ENCODE data around the gene UCK2.

Gene UCK2

GRCh38 chr1:165907256-165907857 lies 79.9 kb downstream of the UCK2 start:
- no peak for DNase-seq (ENCODE audit: low read depth, low spot score)

GRCh38 chr1:165910764-165911421 lies 83.5 kb downstream of the UCK2 start:
- TF ChIP-seq POLR2AphosphoS5 (IDR thresholded peaks at IDR 0.05; ENCODE audit: borderline replicate concordance, low read depth, low read length) (no peak), FOXP2 (optimal IDR thresholded peaks at IDR 0.05; ENCODE audit: control extremely low read depth, extremely low read length, insufficient read depth) (no peak), EZH2 (IDR thresholded peaks at IDR 0.05) (no peak)
- no peak overlapping the region for H3K9ac ChIP-seq (ENCODE audit: insufficient read length)
- H3K36me3 ChIP-seq (ENCODE audit: insufficient read depth, low read length) = peaks cover 52% of the 10 kb centered on the region
- no peak for DNase-seq (ENCODE audit: low read depth, low spot score)
- H3K4me3 ChIP-seq = no peak overlapping the region
- H3K9me3 ChIP-seq (ENCODE audit: low read depth, low read length) = no peaks in the 10 kb centered on the region
- H3K27ac ChIP-seq = no peak overlapping the region

More at GRCh38 chr1:165907256-165907857, 79.9 kb downstream of the UCK2 start:
- Histone ChIP-seq H3K9me3 (ENCODE audit: low read depth, low read length) (no peaks in the 10 kb centered on the region), H3K27ac (no peak overlapping the region), H3K9ac (ENCODE audit: insufficient read length) (no peak overlapping the region), H3K36me3 (ENCODE audit: insufficient read depth, low read length) (peaks cover 77% of the 10 kb centered on the region), H3K4me3 (no peak overlapping the region)
- TF ChIP-seq FOXP2 (optimal IDR thresholded peaks at IDR 0.05; ENCODE audit: control extremely low read depth, extremely low read length, insufficient read depth) (no peak), POLR2AphosphoS5 (IDR thresholded peaks at IDR 0.05; ENCODE audit: borderline replicate concordance, low read depth, low read length) (no peak), EZH2 (IDR thresholded peaks at IDR 0.05) (no peak)

- DNase-seq (ENCODE audit: low read depth, low spot score) = no peak
- TF ChIP-seq POLR2AphosphoS5 (IDR thresholded peaks at IDR 0.05; ENCODE audit: borderline replicate concordance, low read depth, low read length) (no peak), FOXP2 (optimal IDR thresholded peaks at IDR 0.05; ENCODE audit: control extremely low read depth, extremely low read length, insufficient read depth) (no peak), EZH2 (IDR thresholded peaks at IDR 0.05) (no peak)
- no peak overlapping the region for H3K27ac ChIP-seq
- H3K9me3 ChIP-seq (ENCODE audit: low read depth, low read length) = no peaks in the 10 kb centered on the region
- no peak overlapping the region for H3K4me3 ChIP-seq
- H3K9ac ChIP-seq (ENCODE audit: insufficient read length) = no peak overlapping the region
- peaks cover 44% of the 10 kb centered on the region for H3K36me3 ChIP-seq (ENCODE audit: insufficient read depth, low read length)
These were observed 84.3 kb downstream of the UCK2 start for GRCh38 chr1:165911609-165912281.

- no peak overlapping the region for H3K4me3 ChIP-seq
- H3K27ac ChIP-seq = no peak overlapping the region
These were observed 85.2 kb downstream of the UCK2 start for GRCh38 chr1:165912638-165913037.

GRCh38 chr1:165914136-165914798 lies 86.9 kb downstream of the UCK2 start:
- Histone ChIP-seq H3K4me3 (no peak overlapping the region), H3K9me3 (ENCODE audit: low read depth, low read length) (no peaks in the 10 kb centered on the region), H3K36me3 (ENCODE audit: insufficient read depth, low read length) (peaks cover 19% of the 10 kb centered on the region; the same call in 1 of the 2 replicates), H3K9ac (ENCODE audit: insufficient read length) (no peak overlapping the region), H3K27ac (no peak overlapping the region)
- DNase-seq (ENCODE audit: low read depth, low spot score) = peak; percentile 59
- TF ChIP-seq POLR2AphosphoS5 (IDR thresholded peaks at IDR 0.05; ENCODE audit: borderline replicate concordance, low read depth, low read length) (no peak), EZH2 (IDR thresholded peaks at IDR 0.05) (no peak), FOXP2 (optimal IDR thresholded peaks at IDR 0.05; ENCODE audit: control extremely low read depth, extremely low read length, insufficient read depth) (no peak)

More at GRCh38 chr1:165912638-165913037, 85.2 kb downstream of the UCK2 start:
- TF ChIP-seq FOXP2 (optimal IDR thresholded peaks at IDR 0.05; ENCODE audit: control extremely low read depth, extremely low read length, insufficient read depth) (no peak), EZH2 (IDR thresholded peaks at IDR 0.05) (no peak), POLR2AphosphoS5 (IDR thresholded peaks at IDR 0.05; ENCODE audit: borderline replicate concordance, low read depth, low read length) (no peak)
- no peak for DNase-seq (ENCODE audit: low read depth, low spot score)
- peaks cover 35% of the 10 kb centered on the region for H3K36me3 ChIP-seq (ENCODE audit: insufficient read depth, low read length)
- no peak overlapping the region for H3K9ac ChIP-seq (ENCODE audit: insufficient read length)
- H3K9me3 ChIP-seq (ENCODE audit: low read depth, low read length) = no peaks in the 10 kb centered on the region

- Histone ChIP-seq H3K27ac (no peak overlapping the region), H3K36me3 (ENCODE audit: insufficient read depth, low read length) (peaks cover 10% of the 10 kb centered on the region; the same call in 1 of the 2 replicates), H3K4me3 (no peak overlapping the region), H3K9ac (ENCODE audit: insufficient read length) (no peak overlapping the region), H3K9me3 (ENCODE audit: low read depth, low read length) (no peaks in the 10 kb centered on the region)
- no peak for DNase-seq (ENCODE audit: low read depth, low spot score)
- TF ChIP-seq FOXP2 (optimal IDR thresholded peaks at IDR 0.05; ENCODE audit: control extremely low read depth, extremely low read length, insufficient read depth) = no peak
- no peak for TF ChIP-seq EZH2 (IDR thresholded peaks at IDR 0.05)
- TF ChIP-seq POLR2AphosphoS5 (IDR thresholded peaks at IDR 0.05; ENCODE audit: borderline replicate concordance, low read depth, low read length) = no peak
These were observed 88.1 kb downstream of the UCK2 start for GRCh38 chr1:165915480-165915879.

- Histone ChIP-seq H3K9me3 (ENCODE audit: low read depth, low read length) (no peaks in the 10 kb centered on the region), H3K27ac (no peak overlapping the region), H3K36me3 (ENCODE audit: insufficient read depth, low read length) (peaks cover 6% of the 10 kb centered on the region; the same call in 1 of the 2 replicates), H3K4me3 (no peak overlapping the region), H3K9ac (ENCODE audit: insufficient read length) (no peak overlapping the region)
- no peak for TF ChIP-seq EZH2 (IDR thresholded peaks at IDR 0.05)
- no peak for TF ChIP-seq POLR2AphosphoS5 (IDR thresholded peaks at IDR 0.05; ENCODE audit: borderline replicate concordance, low read depth, low read length)
- TF ChIP-seq FOXP2 (optimal IDR thresholded peaks at IDR 0.05; ENCODE audit: control extremely low read depth, extremely low read length, insufficient read depth) = no peak
- DNase-seq (ENCODE audit: low read depth, low spot score) = no peak
These were observed 88.5 kb downstream of the UCK2 start for GRCh38 chr1:165915932-165916348.

- no peaks in the 10 kb centered on the region for H3K9me3 ChIP-seq (ENCODE audit: low read depth, low read length)
- TF ChIP-seq POLR2AphosphoS5 (IDR thresholded peaks at IDR 0.05; ENCODE audit: borderline replicate concordance, low read depth, low read length) = no peak
- TF ChIP-seq EZH2 (IDR thresholded peaks at IDR 0.05) = no peak
- no peak for TF ChIP-seq FOXP2 (optimal IDR thresholded peaks at IDR 0.05; ENCODE audit: control extremely low read depth, extremely low read length, insufficient read depth)
- H3K4me3 ChIP-seq = no peak overlapping the region
- DNase-seq (ENCODE audit: low read depth, low spot score) = no peak
- peaks cover 2% of the 10 kb centered on the region; the same call in 1 of the 2 replicates for H3K36me3 ChIP-seq (ENCODE audit: insufficient read depth, low read length)
- H3K9ac ChIP-seq (ENCODE audit: insufficient read length) = no peak overlapping the region
- H3K27ac ChIP-seq = no peak overlapping the region
These were observed 89.8 kb downstream of the UCK2 start for GRCh38 chr1:165917166-165917565.
